GM18526 (cell line): ENCODE measurements around the gene LZTR1.

Experiments
- POLR2A ChIP-seq: IDR thresholded peaks from 3 replicates; pipeline ENCODE4 v1.6.1; 2011; ENCODE audit not compliant: insufficient read length; ENCODE audit errors: extremely low read depth

The LZTR1 gene

DNA sequence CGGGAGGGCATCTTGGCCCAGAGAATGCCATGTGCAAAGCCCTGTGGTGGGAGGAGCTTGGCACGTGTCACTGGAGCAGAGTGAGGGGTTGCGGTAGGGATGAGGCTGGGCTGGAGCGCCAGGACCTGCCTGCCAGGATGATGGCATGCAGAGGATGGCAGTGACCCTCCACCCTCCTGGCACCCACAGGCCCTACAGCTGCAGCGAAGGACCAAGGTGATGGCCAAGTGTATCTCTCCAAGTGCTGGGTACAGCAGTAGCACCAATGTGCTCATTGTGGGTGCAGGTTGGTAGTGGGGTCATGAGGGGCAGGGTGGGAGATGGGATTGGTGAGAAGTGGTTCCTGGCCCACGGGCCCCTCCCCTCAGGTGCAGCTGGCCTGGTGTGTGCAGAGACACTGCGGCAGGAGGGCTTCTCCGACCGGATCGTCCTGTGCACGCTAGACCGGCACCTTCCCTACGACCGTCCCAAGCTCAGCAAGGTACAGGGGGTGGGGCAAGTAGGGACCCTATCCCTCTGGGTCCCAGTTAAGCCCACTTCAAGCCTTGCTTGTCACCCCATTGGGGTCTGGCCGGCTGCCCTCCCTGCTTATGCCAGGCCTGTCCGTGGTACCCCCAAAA is 7.7 kb upstream of the LZTR1 start:
- TF ChIP-seq POLR2A, result no peak

GRCh38 chr22:20975541-20976290 is 6.4 kb upstream of the LZTR1 start:
- TF ChIP-seq POLR2A, result no peak

GRCh38 chr22:20976291-20976877 is 5.7 kb upstream of the LZTR1 start:
- no peak for TF ChIP-seq POLR2A

- TF ChIP-seq POLR2A, result no peak
These were observed 5.1 kb upstream of the LZTR1 start for GRCh38 chr22:20977019-20977418.

- no peak for TF ChIP-seq POLR2A
These were observed 4.5 kb upstream of the LZTR1 start for GRCh38 chr22:20977516-20978170.

DNA sequence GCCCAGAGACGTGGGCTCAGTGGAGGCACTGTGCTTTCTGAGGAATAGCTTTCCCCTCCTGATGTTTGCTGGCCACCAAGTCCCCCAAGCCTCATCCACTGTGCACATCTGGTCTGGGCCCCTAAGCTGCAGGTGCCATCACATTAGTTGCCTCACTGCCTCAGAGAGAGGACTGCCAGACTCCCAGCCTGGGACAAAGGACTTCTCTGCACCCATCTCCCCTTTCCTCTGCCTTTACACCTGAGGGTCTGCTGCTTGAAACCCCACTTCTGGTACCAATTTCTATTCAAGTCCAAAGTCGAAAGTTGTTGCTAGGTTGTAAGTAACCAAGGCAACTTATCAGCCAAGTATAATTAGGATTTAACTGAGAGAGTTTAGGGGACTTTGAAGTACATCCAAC is 3.7 kb upstream of the LZTR1 start:
- no peak for TF ChIP-seq POLR2A

DNA sequence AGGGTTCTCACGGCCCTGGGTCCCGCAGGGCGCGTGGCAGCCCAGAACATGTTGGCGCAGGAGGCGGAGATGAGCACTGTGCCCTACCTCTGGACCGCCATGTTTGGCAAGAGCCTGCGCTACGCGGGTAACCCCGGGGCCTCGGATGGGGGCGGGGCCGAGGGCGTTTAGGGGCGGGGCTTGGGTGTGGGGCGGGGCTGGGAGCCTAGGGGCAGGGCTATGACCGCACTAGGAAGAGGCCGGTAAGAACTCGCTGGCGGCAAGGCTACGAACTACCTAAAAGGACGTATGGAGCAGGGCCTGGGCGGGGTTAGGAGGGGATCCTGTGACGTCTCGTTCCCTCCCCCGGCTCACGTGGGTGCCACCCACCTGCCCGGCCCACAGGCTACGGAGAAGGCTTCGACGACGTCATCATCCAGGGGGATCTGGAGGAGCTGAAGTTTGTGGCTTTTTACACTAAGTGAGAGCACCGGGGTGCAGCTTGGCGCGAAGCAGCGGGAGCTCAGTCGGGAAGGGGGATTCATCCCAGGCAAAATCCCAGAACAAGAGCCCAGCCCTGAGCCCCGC is 2.8 kb upstream of the LZTR1 start:
- TF ChIP-seq POLR2A, result no peak

DNA sequence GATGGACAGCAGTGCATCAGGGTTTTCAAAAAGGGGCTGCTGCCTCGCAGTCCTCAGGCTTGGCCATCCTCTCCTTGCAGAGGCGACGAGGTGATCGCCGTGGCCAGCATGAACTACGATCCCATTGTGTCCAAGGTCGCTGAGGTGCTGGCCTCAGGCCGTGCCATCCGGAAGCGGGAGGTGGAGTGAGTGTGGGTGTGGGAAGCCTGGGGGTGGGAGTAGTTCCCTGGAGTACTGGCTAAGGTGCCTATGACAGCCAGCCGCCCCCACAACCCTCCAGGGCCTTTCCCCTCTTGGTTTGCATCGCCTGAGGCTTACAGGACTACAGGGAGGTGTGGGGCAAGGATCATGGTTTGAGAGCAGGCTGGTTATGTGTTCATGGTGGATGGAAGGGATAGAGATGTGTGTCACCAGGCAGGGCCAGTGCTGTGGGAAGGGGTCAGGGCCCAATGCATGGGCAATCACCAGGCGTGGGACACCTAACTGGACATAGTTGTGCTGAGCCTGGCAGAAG is 2.1 kb upstream of the LZTR1 start:
- TF ChIP-seq POLR2A, result no peak

DNA sequence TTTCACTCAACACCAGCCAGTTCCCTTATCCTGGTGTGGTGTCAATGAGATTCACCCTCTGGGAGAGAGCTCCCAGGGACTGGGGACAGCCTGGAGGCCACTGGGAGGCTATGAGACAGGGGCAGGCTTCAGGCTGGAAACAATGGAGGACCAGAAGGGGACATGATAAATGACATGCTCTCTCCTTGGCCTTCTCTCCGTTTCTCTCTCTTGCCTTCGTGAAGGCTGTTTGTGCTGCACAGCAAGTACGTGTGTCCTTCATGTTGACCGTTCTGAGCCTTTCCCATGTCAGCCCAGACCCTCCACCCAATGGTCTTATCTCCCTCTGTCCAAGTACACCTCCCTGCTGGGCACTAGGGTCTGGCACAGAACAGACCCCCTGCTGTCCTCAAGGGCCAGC is 1.6 kb upstream of the LZTR1 start:
- TF ChIP-seq POLR2A, result no peak

DNA sequence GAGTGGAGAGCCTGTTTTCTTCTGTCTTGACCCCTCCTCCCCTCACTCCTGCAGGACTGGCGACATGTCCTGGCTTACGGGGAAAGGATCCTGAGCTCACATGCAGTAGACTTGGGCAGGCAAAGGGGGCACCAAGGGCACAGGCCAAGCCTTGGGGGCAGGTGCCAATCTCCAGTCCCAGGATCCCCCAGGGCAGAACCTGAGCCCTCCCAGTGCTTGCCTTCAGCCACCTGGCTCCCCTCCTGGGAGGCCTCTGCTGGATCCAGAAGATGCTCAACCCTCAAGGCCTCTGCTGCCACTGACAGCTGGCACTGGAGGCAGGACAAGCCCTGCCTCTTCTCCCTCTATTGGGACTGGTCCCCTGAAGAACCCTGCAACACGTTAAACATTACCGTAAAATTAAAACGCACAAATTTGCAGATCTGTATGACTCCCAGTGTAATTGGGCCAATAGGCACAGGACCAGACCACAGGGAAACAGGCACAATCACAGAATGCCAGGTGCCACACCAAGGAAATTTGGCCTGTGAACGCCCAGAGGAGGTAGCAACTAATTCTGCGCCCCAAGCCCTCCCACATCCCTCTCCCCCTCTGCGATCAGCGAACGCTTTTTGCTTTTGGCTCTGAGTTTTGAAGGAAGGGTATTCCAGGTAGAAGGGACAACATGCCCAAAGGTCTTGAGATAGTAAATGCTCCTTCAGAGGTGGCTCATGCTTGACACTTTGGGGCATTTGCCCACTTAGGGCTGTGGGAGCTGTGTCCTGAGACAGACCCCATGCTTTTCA is 967 bp upstream of the LZTR1 start:
- no peak for TF ChIP-seq POLR2A

GRCh38 chr22:20982563-20982882 is 426 bp downstream of the LZTR1 start:
- no peak for TF ChIP-seq POLR2A

DNA sequence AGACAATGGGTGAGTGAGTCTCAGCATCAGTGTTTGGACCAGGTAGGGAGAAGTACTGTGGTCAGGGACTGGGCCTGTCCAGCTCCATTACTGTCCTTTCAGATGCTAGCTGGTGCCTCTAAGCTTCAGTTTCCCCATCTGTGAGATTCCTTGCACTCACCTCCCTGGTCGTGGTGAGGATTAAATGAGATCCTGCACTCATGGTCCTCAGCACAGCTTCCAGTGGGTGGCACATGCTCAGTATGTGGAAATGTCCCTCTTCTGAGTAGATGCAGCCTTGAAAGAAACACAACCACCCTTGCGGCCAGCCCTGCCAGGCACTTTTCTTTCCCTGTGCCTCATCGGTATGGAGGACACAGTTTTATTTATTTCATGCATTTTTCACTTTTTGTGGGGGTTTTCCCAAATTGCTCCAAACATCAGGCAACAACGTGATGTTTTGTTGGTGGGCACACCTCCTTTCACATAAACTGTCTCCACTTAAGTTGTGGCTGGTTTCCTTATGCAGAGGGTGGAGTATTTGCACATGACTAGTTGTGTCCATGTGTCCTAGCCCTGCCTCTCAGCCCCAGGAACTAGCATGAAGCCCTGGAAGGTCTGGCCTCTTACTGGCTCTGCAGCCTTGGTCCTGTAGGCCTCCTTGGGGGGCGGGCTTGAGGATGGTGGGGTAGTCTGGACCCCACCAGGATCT is 1.1 kb downstream of the LZTR1 start:
- no peak for TF ChIP-seq POLR2A

DNA sequence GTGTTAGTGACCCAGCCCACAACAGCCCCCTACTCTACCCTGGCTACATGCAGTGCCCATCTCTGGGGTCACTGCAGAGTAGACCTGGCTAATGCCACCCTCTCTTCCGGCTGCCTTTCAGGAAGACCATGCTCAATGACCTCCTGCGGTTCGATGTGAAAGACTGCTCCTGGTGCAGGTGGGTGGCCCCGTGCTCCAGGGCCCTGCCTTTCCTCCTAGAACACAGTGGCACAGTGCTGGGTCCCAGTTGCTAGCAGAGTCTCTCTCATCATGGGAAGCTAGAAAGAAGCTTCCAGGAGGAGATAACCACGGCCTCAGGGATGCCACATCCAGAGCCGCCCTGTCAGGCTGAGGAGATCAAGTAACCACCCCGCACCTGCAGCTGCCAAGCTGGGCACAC is 3.6 kb downstream of the LZTR1 start:
- TF ChIP-seq POLR2A, result no peak

- TF ChIP-seq POLR2A, result no peak
These were observed 4.3 kb downstream of the LZTR1 start for GRCh38 chr22:20986365-20986764.
